ENCODE measurements around the gene PSMA4. TPM values are rescaled to one million over a fixed set of nuclear protein-coding genes. Genes with fewer than 3 reads are reported as not detected.
"Not testable (repeated sequence)": the region's sequence is repeated elsewhere in the genome, so short reads cannot be mapped to it uniquely, and the experiment has no call there.

PSMA4 gene
- total RNA-seq, 1 donor: 291 TPM

GRCh38 chr15:78550815-78551214 is 10.6 kb downstream of the PSMA4 start:
- TF ChIP-seq, protein P1, sequence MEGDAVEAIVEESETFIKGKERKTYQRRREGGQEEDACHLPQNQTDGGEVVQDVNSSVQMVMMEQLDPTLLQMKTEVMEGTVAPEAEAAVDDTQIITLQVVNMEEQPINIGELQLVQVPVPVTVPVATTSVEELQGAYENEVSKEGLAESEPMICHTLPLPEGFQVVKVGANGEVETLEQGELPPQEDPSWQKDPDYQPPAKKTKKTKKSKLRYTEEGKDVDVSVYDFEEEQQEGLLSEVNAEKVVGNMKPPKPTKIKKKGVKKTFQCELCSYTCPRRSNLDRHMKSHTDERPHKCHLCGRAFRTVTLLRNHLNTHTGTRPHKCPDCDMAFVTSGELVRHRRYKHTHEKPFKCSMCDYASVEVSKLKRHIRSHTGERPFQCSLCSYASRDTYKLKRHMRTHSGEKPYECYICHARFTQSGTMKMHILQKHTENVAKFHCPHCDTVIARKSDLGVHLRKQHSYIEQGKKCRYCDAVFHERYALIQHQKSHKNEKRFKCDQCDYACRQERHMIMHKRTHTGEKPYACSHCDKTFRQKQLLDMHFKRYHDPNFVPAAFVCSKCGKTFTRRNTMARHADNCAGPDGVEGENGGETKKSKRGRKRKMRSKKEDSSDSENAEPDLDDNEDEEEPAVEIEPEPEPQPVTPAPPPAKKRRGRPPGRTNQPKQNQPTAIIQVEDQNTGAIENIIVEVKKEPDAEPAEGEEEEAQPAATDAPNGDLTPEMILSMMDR (IDR thresholded peaks at IDR 0.05; ENCODE audit: insufficient read depth, low read depth, low read length): no peak
- H3K4me3 ChIP-seq (ENCODE audit: low read depth, low read length): no peak overlapping the region
- no peak for DNase-seq (ENCODE audit: low read depth)

- DNase-seq (ENCODE audit: low read depth): no peak
- H3K4me3 ChIP-seq (ENCODE audit: low read depth, low read length): no peak overlapping the region
- TF ChIP-seq, protein P1 (IDR thresholded peaks at IDR 0.05; ENCODE audit: insufficient read depth, low read depth, low read length): no peak
Measured at GRCh38 chr15:78551902-78552301, 11.7 kb downstream of the PSMA4 start.

DNA sequence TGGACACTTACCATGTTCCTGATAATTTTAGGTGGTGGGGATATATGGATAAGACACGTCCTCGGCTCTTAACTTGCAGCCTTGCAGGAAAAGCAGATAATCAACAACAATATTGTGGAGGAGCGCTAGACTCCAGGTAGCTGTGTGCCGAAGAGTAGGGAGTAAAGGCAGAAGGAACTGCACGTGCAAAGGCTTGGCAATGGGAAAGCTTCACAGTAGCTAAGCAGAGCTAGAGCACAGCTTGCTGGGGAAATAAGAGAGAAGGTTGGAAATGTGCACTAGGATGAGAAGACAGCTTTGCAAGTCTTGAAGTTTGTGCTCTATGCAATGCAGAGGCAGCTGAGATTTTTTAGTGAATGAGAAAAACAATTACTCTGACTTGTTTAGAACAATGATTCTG is 12.4 kb downstream of the PSMA4 start:
- no peak for DNase-seq (ENCODE audit: low read depth)
- H3K4me3 ChIP-seq (ENCODE audit: low read depth, low read length): no peak overlapping the region
- TF ChIP-seq, protein P1 (IDR thresholded peaks at IDR 0.05; ENCODE audit: insufficient read depth, low read depth, low read length): no peak

DNA sequence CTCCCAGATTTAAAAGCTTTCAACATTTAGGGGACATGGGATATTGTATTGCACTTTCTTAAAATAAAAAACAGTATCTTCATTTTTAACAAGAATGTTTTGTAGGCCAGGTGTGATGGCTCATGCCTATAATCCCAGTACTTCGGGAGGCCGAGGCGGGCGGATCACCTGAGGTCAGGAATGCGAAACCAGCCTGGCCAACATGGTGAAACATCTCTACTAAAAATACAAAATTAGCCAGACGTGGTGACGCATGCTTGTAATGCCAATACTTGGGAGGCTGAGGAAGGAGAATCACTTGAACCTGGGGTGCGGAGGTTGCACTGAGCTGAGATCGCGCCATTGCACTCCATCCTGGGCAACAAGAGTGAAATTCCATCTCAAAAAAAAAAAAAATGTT is 20.0 kb downstream of the PSMA4 start:
- DNase-seq (ENCODE audit: low read depth); H3K4me3 ChIP-seq (ENCODE audit: low read depth, low read length): not testable (repeated sequence)

GRCh38 chr15:78561490-78561889 is 21.2 kb downstream of the PSMA4 start:
- TF ChIP-seq, protein P1 (IDR thresholded peaks at IDR 0.05; ENCODE audit: insufficient read depth, low read depth, low read length): no peak
- H3K4me3 ChIP-seq (ENCODE audit: low read depth, low read length): no peak overlapping the region
- DNase-seq (ENCODE audit: low read depth): no peak

- TF ChIP-seq, protein P1 (IDR thresholded peaks at IDR 0.05; ENCODE audit: insufficient read depth, low read depth, low read length): no peak
- no peak for DNase-seq (ENCODE audit: low read depth)
- no peak overlapping the region for H3K4me3 ChIP-seq (ENCODE audit: low read depth, low read length)
Measured at GRCh38 chr15:78563092-78563491, 22.8 kb downstream of the PSMA4 start.

DNA sequence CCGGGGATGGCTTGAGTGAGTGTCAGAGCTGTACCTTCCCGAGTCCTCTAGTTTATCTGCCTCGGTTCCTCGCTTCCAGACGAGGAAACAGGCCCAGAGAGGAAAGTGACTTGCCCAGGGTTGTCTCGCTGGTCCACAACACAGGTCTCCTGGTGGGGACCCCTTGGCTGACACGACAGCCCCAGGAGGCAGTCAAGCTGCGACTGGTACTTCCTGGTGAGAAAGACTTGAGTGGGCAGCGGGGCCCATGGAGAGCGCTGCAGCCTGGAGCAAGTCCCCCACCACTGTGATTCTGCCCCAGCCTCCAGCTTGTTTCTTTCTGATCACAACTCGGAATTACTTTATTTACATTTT is 24.5 kb downstream of the PSMA4 start:
- no peak overlapping the region for H3K4me3 ChIP-seq (ENCODE audit: low read depth, low read length)
- no peak for DNase-seq (ENCODE audit: low read depth)
- TF ChIP-seq, protein P1 (IDR thresholded peaks at IDR 0.05; ENCODE audit: insufficient read depth, low read depth, low read length): no peak

All from fibroblast of villous mesenchyme (primary cell).